GM12878 (cell line): ENCODE results near the gene YY1. TPM values are rescaled to one million over a fixed set of nuclear protein-coding genes. Genes with fewer than 3 reads are reported as not detected.
A peak's percentile ranks its signal among the peaks of the same experiment; 100 is the strongest.

Experiments used
- BRCA1 ChIP-seq: IDR thresholded peaks from 2 replicates; pipeline ENCODE4 v1.6.1; 2011; ENCODE audit warnings: low read depth, low read length, improper control_type of control experiment
- CEBPZ ChIP-seq: fragments of 150-350 bp; IDR thresholded peaks from 2 replicates; pipeline ENCODE4 v1.6.1; 2016; ENCODE audit warnings: low read depth, low read length
- CREB1 ChIP-seq: IDR thresholded peaks from 2 replicates; pipeline ENCODE4 v1.6.1; 2012; ENCODE audit warnings: low read depth, mild to moderate bottlenecking, inconsistent platforms
- CTCF ChIP-seq, 3 experiments: IDR thresholded peaks in 2 of 3; conservative IDR thresholded peaks in 1 of 3; 2 replicates each; pipeline ENCODE4 v1.5.1; 2011; ENCODE audit warnings: low read depth in 3 of 3, low read length in 3 of 3, mild to moderate bottlenecking in 3 of 3, control low read depth in 2 of 3, moderate library complexity in 2 of 3, inconsistent platforms in 1 of 3, mixed read lengths in 1 of 3; ENCODE audit not compliant: control insufficient read depth in 2 of 3, insufficient read depth in 1 of 3; ENCODE audit errors: extremely low read depth in 1 of 3
- IRF3 ChIP-seq: fragments of 450-650 bp; IDR thresholded peaks from 2 replicates; pipeline ENCODE4 v1.6.1; 2014; ENCODE audit warnings: mild to moderate bottlenecking
- MLLT1 ChIP-seq: fragments of 450-650 bp; IDR thresholded peaks from 2 replicates; pipeline ENCODE4 v1.6.1; 2016; ENCODE audit warnings: mild to moderate bottlenecking
- NR2F1 ChIP-seq: fragments of 450-650 bp; conservative IDR thresholded peaks from 2 replicates; pipeline ENCODE4 v1.6.1; 2017; ENCODE audit warnings: mild to moderate bottlenecking
- PKNOX1 ChIP-seq: fragments of 450-650 bp; IDR thresholded peaks from 2 replicates; pipeline ENCODE4 v1.6.1; 2016; ENCODE audit warnings: mild to moderate bottlenecking
- POLR2A ChIP-seq: IDR thresholded peaks from 2 replicates; pipeline ENCODE4 v1.6.1; 2011; ENCODE audit warnings: low read depth, mild to moderate bottlenecking, low read length
- RELA ChIP-seq: fragments of 450-650 bp; IDR thresholded peaks from 2 replicates; pipeline ENCODE4 v1.8.0; 2014; ENCODE audit warnings: borderline replicate concordance; ENCODE audit not compliant: partially characterized antibody
- RUNX3 ChIP-seq: IDR thresholded peaks from 2 replicates; pipeline ENCODE4 v1.6.1; 2012; ENCODE audit warnings: low read length, inconsistent platforms
- SREBF1 ChIP-seq: IDR thresholded peaks from 2 replicates; pipeline ENCODE4 v1.6.1; 2012; ENCODE audit warnings: mild to moderate bottlenecking, low read length
- STAT1 ChIP-seq: fragments of 450-650 bp; conservative IDR thresholded peaks from 2 replicates; pipeline ENCODE4 v1.6.1; 2014; ENCODE audit warnings: antibody characterized with exemption, mild to moderate bottlenecking
- TCF7 ChIP-seq: IDR thresholded peaks from 2 replicates; pipeline ENCODE4 v1.6.1; 2014; ENCODE audit warnings: antibody characterized with exemption, borderline replicate concordance
- ZBTB40 ChIP-seq: fragments of 450-650 bp; IDR thresholded peaks from 2 replicates; pipeline ENCODE4 v1.6.1; 2016; ENCODE audit warnings: mild to moderate bottlenecking, moderate library complexity, borderline replicate concordance
- ZNF207 ChIP-seq: fragments of 450-650 bp; IDR thresholded peaks from 2 replicates; pipeline ENCODE4 v1.6.1; 2014; ENCODE audit warnings: antibody characterized with exemption, mild to moderate bottlenecking, borderline replicate concordance
- polyA plus RNA-seq, 11 experiments: library from polyadenylated mRNA; depleted of rRNA in 4 of 11; unstranded in 6 of 11; stranded (reverse) in 5 of 11; fragments of >200 nt; fragmentation: Nextera tagmentation in 4 of 11; fragmentation: Illumina TruSeq in 1 of 11; extraction: Ambion mirVana in 4 of 11; extraction: Trizol in 1 of 11; gene quantifications; 1 replicate in 1 of 11; 2 replicates in 10 of 11; pipeline versions ENCODE4 v1.2.1 to v1.2.3, GENCODE V29; 2011 to 2016; ENCODE audit warnings: inconsistent platforms in 2 of 11, missing spikeins in 2 of 11, low read depth in 1 of 11
- total RNA-seq, 4 experiments: library from RNA; depleted of rRNA in 3 of 4; stranded (reverse); fragments of >200 nt in 3 of 4; fragmentation: Illumina TruSeq in 1 of 4; extraction: Trizol in 1 of 4; gene quantifications; 2 replicates each; pipeline versions ENCODE4 v1.2.1 to v1.2.3, GENCODE V29; 2013 to 2021

The YY1 gene
- total and polyA plus RNA-seq, 10 of the 15 experiments (the other 5 are each of a cell fraction or from before 2014, with no cell fraction given) = 23.7 to 74.0 (median 39.9) TPM

GRCh38 chr14:100256339-100256895 is 17.5 kb downstream of the YY1 start (continued):
- TF ChIP-seq TCF7 (no peak), PKNOX1 (no peak), POLR2A (no peak), CREB1 (no peak), ZNF207 (no peak), ZBTB40 (no peak), NR2F1 (no peak), CTCF (IDR thresholded peaks at IDR 0.05 in 2 of 3, conservative IDR thresholded peaks at IDR 0.05 in 1 of 3; ENCODE audit: control insufficient read depth in 2 of 3, extremely low read depth in 1 of 3, insufficient read depth in 1 of 3, low read depth in 3 of 3, low read length in 3 of 3) (no peak), STAT1 (no peak), RELA (no peak), BRCA1 (no peak), IRF3 (no peak), MLLT1 (peak; percentile 25; the same call in 1 of the 2 replicates), CEBPZ (no peak), RUNX3 (peak; percentile 95), SREBF1 (no peak)
